HG03280 (cell line): ENCODE data around the gene PARM1.

Experiments used
- ATAC-seq: cut with Tn5 transposase; IDR thresholded peaks from one replicate; pipeline ENCODE4 v1.9.1; 2021; ENCODE audit warnings: mild to moderate bottlenecking, moderate library complexity; ENCODE audit not compliant: unreplicated experiment

PARM1 gene

GRCh38 chr4:74942251-74942917, 9.5 kb downstream of the PARM1 start:
- no peak for ATAC-seq

- no peak for ATAC-seq
These were observed 10.0 kb downstream of the PARM1 start for GRCh38 chr4:74942918-74943253.

DNA sequence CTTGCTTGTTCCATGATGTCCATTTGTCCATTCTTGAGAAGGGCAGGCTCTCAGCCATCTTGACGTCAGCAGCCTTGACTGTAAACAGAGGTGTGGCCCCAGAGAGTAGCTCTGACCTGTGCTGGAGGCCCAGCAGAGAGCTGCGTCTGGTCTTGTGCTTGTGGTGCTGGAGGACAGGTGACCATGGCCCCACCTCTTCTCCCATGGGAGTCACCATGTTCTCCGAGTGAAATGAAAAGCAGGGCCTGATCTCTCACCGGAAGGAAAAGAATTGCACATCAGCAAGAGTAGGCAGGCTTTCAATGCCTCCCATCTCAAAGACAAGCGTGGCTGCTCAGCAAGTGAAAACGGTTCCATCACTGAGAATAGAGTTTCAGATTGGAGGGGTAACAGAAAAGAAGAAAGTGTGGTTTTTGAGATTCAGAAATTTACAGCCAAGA, 11.5 kb downstream of the PARM1 start:
- no peak for ATAC-seq

- no peak for ATAC-seq
These were observed 13.3 kb downstream of the PARM1 start for GRCh38 chr4:74946196-74946595.

GRCh38 chr4:74947798-74948197, 14.9 kb downstream of the PARM1 start:
- no peak for ATAC-seq

GRCh38 chr4:74948236-74948635, 15.3 kb downstream of the PARM1 start:
- ATAC-seq, result no peak

DNA sequence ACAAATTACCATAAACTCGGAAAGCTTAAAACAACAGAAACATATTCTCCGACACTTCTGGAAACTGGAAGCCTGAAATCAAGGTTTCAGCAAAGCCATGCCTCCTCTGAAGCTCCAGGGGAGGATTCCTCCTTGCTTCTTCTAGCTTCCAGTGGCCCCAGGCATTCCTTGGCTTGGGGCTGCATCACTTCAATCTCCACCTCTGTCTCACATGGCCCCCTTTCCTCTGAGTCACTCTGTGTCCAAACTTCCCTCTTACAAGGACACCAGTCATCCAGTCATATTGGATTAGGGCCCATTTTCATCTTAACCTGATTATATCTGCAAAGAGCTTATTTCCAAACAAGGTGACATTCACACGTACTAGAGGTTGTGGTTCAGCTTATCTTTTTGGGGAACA, 17.3 kb downstream of the PARM1 start:
- no peak for ATAC-seq

DNA sequence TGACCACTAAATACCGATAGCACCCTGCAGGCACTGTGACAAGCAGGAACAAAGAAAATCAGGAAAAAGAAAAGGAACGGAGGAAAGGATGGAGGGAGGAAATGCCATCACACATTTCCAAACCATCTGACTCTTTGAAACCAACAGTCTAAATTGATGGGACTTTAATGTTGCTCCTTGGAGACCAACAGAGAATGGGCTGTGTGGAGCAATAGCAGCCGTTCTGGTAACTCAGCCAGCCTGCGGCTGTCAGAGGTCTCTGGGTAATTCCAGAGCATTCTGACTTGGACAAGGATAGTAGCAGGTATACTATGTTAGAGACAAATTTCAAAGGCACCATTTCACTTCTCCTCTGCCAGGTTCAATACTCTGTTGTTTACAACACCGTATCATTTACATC, 18.0 kb downstream of the PARM1 start:
- ATAC-seq, result no peak

GRCh38 chr4:74953647-74954046, 20.7 kb downstream of the PARM1 start:
- no peak for ATAC-seq

DNA sequence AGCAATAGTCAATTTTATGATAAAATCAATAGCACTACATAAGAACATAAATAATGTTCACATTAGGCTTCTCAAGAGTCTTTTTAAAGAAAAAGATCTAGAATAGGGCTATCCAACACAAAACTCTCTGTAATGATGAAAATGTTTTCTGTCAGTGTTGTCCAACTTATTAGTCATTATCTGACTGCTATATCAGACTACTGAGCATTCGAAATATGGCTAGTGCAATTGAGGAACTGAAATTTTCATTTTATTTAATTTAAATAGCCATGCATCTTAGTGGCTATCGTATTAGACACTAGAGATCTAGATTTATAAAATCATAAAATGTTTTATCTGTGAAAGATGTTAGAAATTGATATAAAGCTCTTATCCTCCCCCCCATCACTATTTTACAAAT, 26.0 kb downstream of the PARM1 start:
- ATAC-seq, result no peak

DNA sequence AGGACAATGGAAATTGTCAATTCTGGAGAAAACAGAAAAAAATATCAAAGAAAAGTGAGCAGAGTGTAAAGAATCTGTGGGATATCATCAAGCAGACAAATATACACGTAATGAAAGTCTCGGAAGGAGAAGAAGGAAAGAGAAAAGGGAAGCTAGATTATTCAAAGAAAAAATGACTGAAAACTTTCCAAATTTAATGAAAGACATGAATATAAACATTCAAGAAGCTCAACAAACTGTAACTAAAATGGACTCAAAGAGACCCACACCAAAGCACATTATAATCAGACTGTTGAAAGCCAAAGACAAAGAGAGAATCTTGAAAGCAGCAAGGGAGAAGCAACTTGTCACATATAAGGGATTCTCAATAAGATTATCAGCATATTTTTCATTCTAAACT, 28.3 kb downstream of the PARM1 start:
- ATAC-seq, result no peak

DNA sequence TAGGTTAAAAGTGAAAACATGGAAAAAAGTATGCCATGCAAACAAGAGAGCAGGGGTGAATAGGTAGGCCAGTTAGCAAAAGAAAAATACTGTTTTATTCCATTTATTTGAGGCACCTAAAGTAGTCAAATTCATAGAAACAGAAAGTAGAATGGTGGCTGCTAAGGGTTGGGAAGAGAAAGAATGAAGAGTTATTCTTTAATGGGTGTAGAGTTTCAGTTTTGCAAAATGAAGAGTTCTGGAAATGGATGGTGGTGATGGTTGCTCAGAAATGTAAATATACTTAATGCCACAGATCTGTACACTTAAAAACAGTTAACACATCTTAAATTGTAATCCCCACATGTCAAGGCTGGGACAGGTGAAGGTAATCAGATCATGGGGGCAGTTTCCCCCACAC, 29.7 kb downstream of the PARM1 start:
- ATAC-seq, result no peak

DNA sequence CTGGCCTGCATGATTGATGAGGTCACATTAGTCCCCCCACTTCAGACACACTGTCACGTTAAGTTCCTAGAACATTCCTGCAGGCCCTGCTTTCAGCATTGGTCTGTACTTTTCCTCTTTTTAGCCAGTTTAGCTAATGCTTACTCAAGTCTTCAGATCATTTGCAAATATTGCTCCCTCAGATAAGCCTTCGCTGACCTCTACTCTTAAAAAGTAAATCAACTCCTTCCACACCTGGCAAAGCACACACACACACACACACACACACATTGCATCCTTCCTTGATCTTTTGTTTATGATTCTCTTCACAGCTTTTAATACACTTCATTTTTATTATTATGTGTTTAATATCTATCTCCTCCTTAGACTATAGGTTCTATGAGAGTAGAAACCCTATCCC, 31.4 kb downstream of the PARM1 start:
- no peak for ATAC-seq

DNA sequence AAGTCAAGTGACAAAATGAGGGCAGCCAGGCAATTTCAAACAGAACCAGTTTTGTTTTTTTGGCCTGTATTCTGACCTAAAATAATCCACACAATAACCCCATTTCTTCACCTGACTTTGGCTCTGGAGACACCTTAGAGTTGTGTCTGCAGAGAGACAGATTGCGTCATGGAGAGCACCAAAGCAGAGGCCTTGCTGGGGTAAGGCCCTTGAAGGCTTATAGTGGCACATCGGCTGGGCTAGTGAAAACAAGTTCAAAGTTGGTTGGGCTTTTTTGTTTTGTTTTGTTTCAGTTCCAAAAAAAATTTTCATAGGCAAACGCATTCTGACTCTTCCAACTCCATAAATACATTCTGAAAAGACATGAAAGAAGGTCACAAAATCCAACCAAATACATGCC, 34.4 kb downstream of the PARM1 start:
- no peak for ATAC-seq

DNA sequence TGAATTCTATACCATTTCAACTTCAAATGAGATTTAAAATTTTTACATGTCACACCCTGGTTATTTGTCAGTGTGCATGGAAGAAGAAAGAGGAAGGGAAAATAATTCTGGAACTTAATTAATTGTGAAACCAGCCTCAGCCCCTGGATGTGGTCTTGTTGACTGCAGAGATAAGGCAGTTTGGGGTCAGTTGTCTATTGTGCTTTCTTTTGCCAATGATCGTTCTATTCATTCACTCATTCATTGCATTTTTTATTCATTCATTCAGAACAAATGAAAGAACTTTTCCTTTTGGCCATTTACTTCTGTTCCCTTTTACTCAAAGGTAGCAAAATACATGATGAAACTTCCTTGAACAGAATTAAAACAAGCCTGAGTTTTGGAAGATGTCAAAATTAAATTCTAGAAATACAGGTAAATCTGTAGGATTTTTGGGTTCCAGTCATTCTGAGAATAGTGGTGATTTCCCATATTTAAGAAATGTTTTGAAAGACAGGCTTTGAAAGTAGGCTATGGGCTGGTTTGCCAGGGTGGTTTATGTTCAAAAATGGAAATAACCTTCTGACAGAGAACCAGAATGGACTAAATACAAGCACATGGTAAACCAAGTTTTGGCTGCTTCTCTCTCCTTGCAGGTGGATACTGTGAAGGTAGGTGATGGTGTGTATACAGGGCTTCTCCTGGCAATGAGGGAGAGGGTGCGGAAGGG, 35.7 kb downstream of the PARM1 start:
- no peak for ATAC-seq

DNA sequence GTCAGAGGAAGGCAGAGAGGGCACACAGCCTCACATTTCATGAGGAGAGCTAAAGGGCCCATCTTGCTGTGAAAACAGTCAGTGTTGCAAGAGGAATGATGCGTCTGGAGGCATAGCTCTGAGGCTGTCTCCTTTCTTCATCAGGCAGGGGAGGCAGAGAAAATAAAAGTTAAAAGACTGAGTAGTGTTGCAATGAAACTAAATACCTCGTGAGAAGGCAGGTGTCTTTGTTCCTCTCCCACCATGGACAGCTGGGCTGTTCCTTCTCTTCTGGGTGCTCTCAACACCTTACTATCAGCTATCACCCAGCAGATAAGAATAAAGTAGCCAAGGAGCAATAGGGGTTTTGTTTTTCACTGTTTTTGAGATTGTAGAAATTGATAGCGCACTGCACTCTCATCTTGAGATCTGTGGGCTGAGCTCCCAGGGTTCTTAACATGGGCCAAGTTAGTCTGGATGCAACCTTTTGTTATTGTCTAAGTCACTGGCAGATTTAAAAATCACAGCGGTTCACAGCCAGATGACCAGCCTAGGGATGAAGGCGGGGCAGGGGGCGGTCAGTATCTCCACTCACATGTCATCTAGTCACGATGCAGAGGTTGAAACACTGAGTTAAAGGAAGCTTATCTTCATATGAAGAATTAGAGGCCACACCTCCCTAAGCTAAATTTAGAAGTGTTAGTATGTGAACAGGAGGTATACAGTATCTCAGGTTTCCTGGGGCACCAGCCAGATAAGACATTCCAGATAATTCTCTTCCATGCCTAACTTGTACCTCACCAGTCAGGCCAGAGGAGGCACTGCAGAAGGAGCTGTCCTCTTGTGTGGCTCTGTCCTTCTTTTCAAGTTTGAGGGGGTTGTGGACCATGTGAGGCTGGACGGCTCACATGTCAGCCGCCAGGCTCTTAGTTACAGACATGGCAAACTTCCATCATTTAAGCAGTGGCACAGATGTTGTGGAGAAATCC, 36.9 kb downstream of the PARM1 start:
- ATAC-seq, result no peak

DNA sequence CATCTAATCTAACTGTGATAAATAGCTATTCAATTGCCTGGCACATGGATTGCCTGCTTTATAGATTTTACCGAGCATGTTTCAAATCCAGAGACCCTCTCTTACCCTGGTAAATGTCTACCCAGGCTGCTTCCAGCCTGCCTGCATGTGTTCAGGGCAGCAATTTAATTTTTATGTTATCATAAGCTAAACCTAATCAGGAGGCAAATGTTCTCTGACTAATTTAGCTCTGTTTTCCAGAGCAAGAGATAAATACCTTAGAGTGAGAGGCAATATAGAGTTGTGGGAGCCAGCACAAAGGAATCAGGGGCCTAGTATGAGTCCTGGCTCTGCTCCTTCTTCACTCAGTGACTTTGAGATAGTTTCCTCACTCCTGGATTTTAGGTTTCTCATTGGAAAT, 37.7 kb downstream of the PARM1 start:
- ATAC-seq, result no peak

DNA sequence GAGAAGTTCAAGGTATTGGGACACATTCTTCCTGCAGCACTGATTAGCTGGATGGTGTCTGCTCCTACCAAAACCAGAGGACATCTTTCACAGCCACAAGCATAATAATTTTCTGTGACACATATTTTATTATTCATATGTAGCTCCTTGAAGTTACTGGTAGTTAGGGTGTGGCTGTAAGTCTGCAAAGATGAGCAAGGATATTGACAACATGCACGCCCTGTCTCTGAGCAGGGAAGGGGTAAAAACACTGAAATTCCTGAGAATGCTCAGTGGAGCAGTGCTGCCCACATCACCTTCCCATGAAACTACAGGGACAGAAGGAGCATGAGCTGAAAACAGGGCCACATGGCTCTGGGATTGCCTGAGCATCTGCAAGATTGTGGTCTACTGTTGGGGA, 38.9 kb downstream of the PARM1 start:
- ATAC-seq, result no peak

GRCh38 chr4:74975082-74975481, 42.2 kb downstream of the PARM1 start:
- no peak for ATAC-seq

- ATAC-seq, result no peak
These were observed 43.2 kb downstream of the PARM1 start for GRCh38 chr4:74975848-74976824.
